ENCODE results near the gene ARHGAP15.

Gene ARHGAP15

GRCh38 chr2:143685421-143686078 is 556.3 kb downstream of the ARHGAP15 start:
- H2BK5ac ChIP-seq (ENCODE audit: low read depth, low read length, poor library complexity), result no peak overlapping the region
- H3K4ac ChIP-seq (ENCODE audit: low read depth, low read length), result no peak overlapping the region
- no peaks in the 10 kb centered on the region for H3K79me2 ChIP-seq (ENCODE audit: control insufficient read depth, insufficient read depth, low read length, poor library complexity)
- DNase-seq, result no peak
- H2AK5ac ChIP-seq (ENCODE audit: low read length), result no peak overlapping the region
- no peak overlapping the region for H3K27ac ChIP-seq (ENCODE audit: low read depth, low read length)
- H3K14ac ChIP-seq (ENCODE audit: low read length), result no peak overlapping the region
- H3K4me3 ChIP-seq (ENCODE audit: low read depth, low read length), result no peak overlapping the region
- no peak overlapping the region for H3K18ac ChIP-seq (ENCODE audit: low read length)
- no peaks in the 10 kb centered on the region for H3K4me1 ChIP-seq (ENCODE audit: control insufficient read depth in 1 of 2, insufficient read depth in 2 of 2, low read length in 2 of 2)
- no peaks in the 10 kb centered on the region for H3K79me1 ChIP-seq (ENCODE audit: low read length)
- H2AFZ ChIP-seq (ENCODE audit: insufficient read depth, low read length, poor library complexity), result no peak overlapping the region
- H4K8ac ChIP-seq (ENCODE audit: low read depth, low read length), result no peak overlapping the region
- H3K23ac ChIP-seq (ENCODE audit: low read length), result no peak overlapping the region
- no peaks in the 10 kb centered on the region for H3K9me3 ChIP-seq (ENCODE audit: insufficient read depth, low read depth, low read length)
- H3K27me3 ChIP-seq (ENCODE audit: insufficient read depth, low read length), result no peaks in the 10 kb centered on the region
- H3K4me2 ChIP-seq (ENCODE audit: low read length), result no peak overlapping the region
- no peak overlapping the region for H4K91ac ChIP-seq (ENCODE audit: low read depth, low read length)
- H2BK12ac ChIP-seq (ENCODE audit: low read length), result no peak overlapping the region
- no peak overlapping the region for H2BK120ac ChIP-seq (ENCODE audit: insufficient read depth, low read length, poor library complexity)
- no peak overlapping the region for H4K12ac ChIP-seq (ENCODE audit: low read depth, low read length)
- WGBS (ENCODE audit: extremely low coverage, insufficient coverage, insufficient read length), result no CpG with 5 or more reads among the region's 6 CpGs
- no peak overlapping the region for H3K9ac ChIP-seq (ENCODE audit: low read length)
- no peaks in the 10 kb centered on the region for H3K36me3 ChIP-seq (ENCODE audit: control insufficient read depth in 1 of 2, insufficient read depth in 2 of 2, low read length in 2 of 2)

GRCh38 chr2:143686585-143687164 is 557.5 kb downstream of the ARHGAP15 start:
- Histone ChIP-seq H2BK5ac (ENCODE audit: low read depth, low read length, poor library complexity) (no peak overlapping the region), H3K79me2 (ENCODE audit: control insufficient read depth, insufficient read depth, low read length, poor library complexity) (no peaks in the 10 kb centered on the region), H4K12ac (ENCODE audit: low read depth, low read length) (no peak overlapping the region), H3K4me3 (ENCODE audit: low read depth, low read length) (no peak overlapping the region), H3K4me2 (ENCODE audit: low read length) (no peak overlapping the region), H3K27me3 (ENCODE audit: insufficient read depth, low read length) (no peaks in the 10 kb centered on the region), H3K9me3 (ENCODE audit: insufficient read depth, low read depth, low read length) (no peaks in the 10 kb centered on the region), H3K18ac (ENCODE audit: low read length) (no peak overlapping the region), H3K4me1 (ENCODE audit: control insufficient read depth in 1 of 2, insufficient read depth in 2 of 2, low read length in 2 of 2) (peaks cover 0 to 3% of the 10 kb centered on the region in 2 experiments), H3K23ac (ENCODE audit: low read length) (no peak overlapping the region), H3K4ac (ENCODE audit: low read depth, low read length) (no peak overlapping the region), H4K8ac (ENCODE audit: low read depth, low read length) (no peak overlapping the region), H3K36me3 (ENCODE audit: control insufficient read depth in 1 of 2, insufficient read depth in 2 of 2, low read length in 2 of 2) (no peaks in the 10 kb centered on the region), H2BK12ac (ENCODE audit: low read length) (no peak overlapping the region), H2BK120ac (ENCODE audit: insufficient read depth, low read length, poor library complexity) (no peak overlapping the region), H3K27ac (ENCODE audit: low read depth, low read length) (no peak overlapping the region), H3K14ac (ENCODE audit: low read length) (no peak overlapping the region), H3K9ac (ENCODE audit: low read length) (no peak overlapping the region), H4K91ac (ENCODE audit: low read depth, low read length) (no peak overlapping the region), H2AFZ (ENCODE audit: insufficient read depth, low read length, poor library complexity) (no peak overlapping the region), H2AK5ac (ENCODE audit: low read length) (no peak overlapping the region), H3K79me1 (ENCODE audit: low read length) (no peaks in the 10 kb centered on the region)
- DNase-seq, result peak in 1 of 2 donors; percentile 57
- no CpG with 5 or more reads among the region's 5 CpGs for WGBS (ENCODE audit: extremely low coverage, insufficient coverage, insufficient read length)

GRCh38 chr2:143688248-143688647 is 559.0 kb downstream of the ARHGAP15 start:
- no peak for DNase-seq
- no peak overlapping the region for H4K8ac ChIP-seq (ENCODE audit: low read depth, low read length)
- no peak overlapping the region for H2AFZ ChIP-seq (ENCODE audit: insufficient read depth, low read length, poor library complexity)
- no peak overlapping the region for H3K4ac ChIP-seq (ENCODE audit: low read depth, low read length)
- no peak overlapping the region for H3K27ac ChIP-seq (ENCODE audit: low read depth, low read length)
- H2BK5ac ChIP-seq (ENCODE audit: low read depth, low read length, poor library complexity), result no peak overlapping the region
- H2AK5ac ChIP-seq (ENCODE audit: low read length), result no peak overlapping the region
- no peaks in the 10 kb centered on the region for H3K79me2 ChIP-seq (ENCODE audit: control insufficient read depth, insufficient read depth, low read length, poor library complexity)
- no peak overlapping the region for H3K9ac ChIP-seq (ENCODE audit: low read length)
- no peak overlapping the region for H4K12ac ChIP-seq (ENCODE audit: low read depth, low read length)
- no peak overlapping the region for H3K4me2 ChIP-seq (ENCODE audit: low read length)
- H3K23ac ChIP-seq (ENCODE audit: low read length), result no peak overlapping the region
- H3K36me3 ChIP-seq (ENCODE audit: control insufficient read depth in 1 of 2, insufficient read depth in 2 of 2, low read length in 2 of 2), result no peaks in the 10 kb centered on the region
- no peak overlapping the region for H3K14ac ChIP-seq (ENCODE audit: low read length)
- H2BK120ac ChIP-seq (ENCODE audit: insufficient read depth, low read length, poor library complexity), result no peak overlapping the region
- no peak overlapping the region for H2BK12ac ChIP-seq (ENCODE audit: low read length)
- no peaks in the 10 kb centered on the region for H3K9me3 ChIP-seq (ENCODE audit: insufficient read depth, low read depth, low read length)
- H3K27me3 ChIP-seq (ENCODE audit: insufficient read depth, low read length), result no peaks in the 10 kb centered on the region
- WGBS (ENCODE audit: extremely low coverage, insufficient coverage, insufficient read length), result no CpG with 5 or more reads among the region's 2 CpGs
- H3K79me1 ChIP-seq (ENCODE audit: low read length), result no peaks in the 10 kb centered on the region
- H3K4me3 ChIP-seq (ENCODE audit: low read depth, low read length), result no peak overlapping the region
- no peak overlapping the region for H4K91ac ChIP-seq (ENCODE audit: low read depth, low read length)
- H3K18ac ChIP-seq (ENCODE audit: low read length), result no peak overlapping the region
- H3K4me1 ChIP-seq (ENCODE audit: control insufficient read depth in 1 of 2, insufficient read depth in 2 of 2, low read length in 2 of 2), result peaks cover 0 to 3% of the 10 kb centered on the region in 2 experiments

- Histone ChIP-seq H2BK120ac (ENCODE audit: insufficient read depth, low read length, poor library complexity) (no peak overlapping the region), H3K79me2 (ENCODE audit: control insufficient read depth, insufficient read depth, low read length, poor library complexity) (no peaks in the 10 kb centered on the region), H4K12ac (ENCODE audit: low read depth, low read length) (no peak overlapping the region), H2BK5ac (ENCODE audit: low read depth, low read length, poor library complexity) (no peak overlapping the region), H2AK5ac (ENCODE audit: low read length) (no peak overlapping the region), H3K4me2 (ENCODE audit: low read length) (no peak overlapping the region), H3K9me3 (ENCODE audit: insufficient read depth, low read depth, low read length) (no peaks in the 10 kb centered on the region), H3K79me1 (ENCODE audit: low read length) (no peaks in the 10 kb centered on the region), H3K27ac (ENCODE audit: low read depth, low read length) (no peak overlapping the region), H3K9ac (ENCODE audit: low read length) (no peak overlapping the region), H4K91ac (ENCODE audit: low read depth, low read length) (no peak overlapping the region), H3K18ac (ENCODE audit: low read length) (no peak overlapping the region), H2AFZ (ENCODE audit: insufficient read depth, low read length, poor library complexity) (no peak overlapping the region), H3K23ac (ENCODE audit: low read length) (no peak overlapping the region), H3K4ac (ENCODE audit: low read depth, low read length) (no peak overlapping the region), H2BK12ac (ENCODE audit: low read length) (no peak overlapping the region), H3K36me3 (ENCODE audit: control insufficient read depth in 1 of 2, insufficient read depth in 2 of 2, low read length in 2 of 2) (no peaks in the 10 kb centered on the region), H3K14ac (ENCODE audit: low read length) (no peak overlapping the region), H3K4me1 (ENCODE audit: control insufficient read depth in 1 of 2, insufficient read depth in 2 of 2, low read length in 2 of 2) (peaks cover 0 to 3% of the 10 kb centered on the region in 2 experiments), H4K8ac (ENCODE audit: low read depth, low read length) (no peak overlapping the region), H3K4me3 (ENCODE audit: low read depth, low read length) (no peak overlapping the region), H3K27me3 (ENCODE audit: insufficient read depth, low read length) (no peaks in the 10 kb centered on the region)
- no peak for DNase-seq
- no CpG with 5 or more reads among the region's 2 CpGs for WGBS (ENCODE audit: extremely low coverage, insufficient coverage, insufficient read length)
These were observed 559.6 kb downstream of the ARHGAP15 start for GRCh38 chr2:143688815-143689214.

All from trophoblast cell (in vitro differentiated cells and primary cell).